Ovary (tissue), 3 donors: Measurements from ENCODE around the gene DIPK1B.

Source experiments
- EP300 ChIP-seq: sonication (generic); formaldehyde crosslinking; IDR thresholded peaks from one replicate; pipeline ENCODE4 v1.6.1; 2017; ENCODE audit warnings: antibody characterized with exemption
- POLR2A ChIP-seq: fragments of 450-650 bp; IDR thresholded peaks from one replicate; pipeline ENCODE4 v1.6.1; 2017; ENCODE audit warnings: antibody characterized with exemption, mild to moderate bottlenecking, moderate library complexity
- TF ChIP-seq, protein P1 (sequence below), 3 donors: fragments of 450-650 bp in 2 of 3; fragments of 200-600 bp in 1 of 3; IDR thresholded peaks; one replicate each; pipeline versions ENCODE4 v1.5.1 to v1.8.0; 2016 to 2022; ENCODE audit warnings: antibody characterized with exemption in 3 of 3, mild to moderate bottlenecking in 1 of 3
- donor health status: DM: no; HTN: no; CAD: no.

DNA sequence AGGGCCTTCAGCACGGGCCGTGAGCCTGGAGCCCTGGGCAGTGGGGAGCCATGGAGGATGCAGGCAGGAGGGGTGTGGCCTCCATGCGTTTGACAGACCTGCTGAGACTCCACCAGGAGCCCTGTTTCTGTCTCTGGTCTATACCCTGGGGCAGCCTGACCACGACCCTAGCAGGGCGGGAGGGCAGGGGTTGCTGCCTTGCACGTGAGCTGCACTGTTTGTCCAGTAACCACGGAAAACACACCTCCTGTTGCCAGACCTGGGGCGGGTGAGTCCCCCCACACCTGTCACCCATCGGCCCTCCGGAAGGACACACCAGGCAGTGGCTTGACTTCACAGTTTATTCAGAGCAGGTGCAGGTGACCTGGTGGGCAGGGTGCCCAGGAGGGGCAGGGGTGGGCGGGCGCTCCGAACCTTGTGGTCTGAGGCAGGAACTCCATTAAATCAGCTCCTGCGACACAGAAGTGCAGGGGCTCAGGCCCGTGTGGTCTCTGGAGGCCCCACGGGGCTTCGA lies 41.7 kb downstream of the DIPK1B start:
- TF ChIP-seq POLR2A, result no peak
- TF ChIP-seq, protein P1, sequence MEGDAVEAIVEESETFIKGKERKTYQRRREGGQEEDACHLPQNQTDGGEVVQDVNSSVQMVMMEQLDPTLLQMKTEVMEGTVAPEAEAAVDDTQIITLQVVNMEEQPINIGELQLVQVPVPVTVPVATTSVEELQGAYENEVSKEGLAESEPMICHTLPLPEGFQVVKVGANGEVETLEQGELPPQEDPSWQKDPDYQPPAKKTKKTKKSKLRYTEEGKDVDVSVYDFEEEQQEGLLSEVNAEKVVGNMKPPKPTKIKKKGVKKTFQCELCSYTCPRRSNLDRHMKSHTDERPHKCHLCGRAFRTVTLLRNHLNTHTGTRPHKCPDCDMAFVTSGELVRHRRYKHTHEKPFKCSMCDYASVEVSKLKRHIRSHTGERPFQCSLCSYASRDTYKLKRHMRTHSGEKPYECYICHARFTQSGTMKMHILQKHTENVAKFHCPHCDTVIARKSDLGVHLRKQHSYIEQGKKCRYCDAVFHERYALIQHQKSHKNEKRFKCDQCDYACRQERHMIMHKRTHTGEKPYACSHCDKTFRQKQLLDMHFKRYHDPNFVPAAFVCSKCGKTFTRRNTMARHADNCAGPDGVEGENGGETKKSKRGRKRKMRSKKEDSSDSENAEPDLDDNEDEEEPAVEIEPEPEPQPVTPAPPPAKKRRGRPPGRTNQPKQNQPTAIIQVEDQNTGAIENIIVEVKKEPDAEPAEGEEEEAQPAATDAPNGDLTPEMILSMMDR (IDR thresholded peaks at IDR 0.05), result no peak
- TF ChIP-seq EP300, result no peak
